Measurements from ENCODE around the gene MET.

The MET gene

GRCh38 chr7:116776610-116777289, 104.8 kb downstream of the MET start:
- DNase-seq (ENCODE audit: low read depth) = peak; percentile 96
- H3K4me3 ChIP-seq (ENCODE audit: low read length) = no peak overlapping the region
- TF ChIP-seq CTCF (IDR thresholded peaks at IDR 0.05; ENCODE audit: insufficient read depth, low read depth, low read length, missing control alignments) = no peak

- no peak for TF ChIP-seq CTCF (IDR thresholded peaks at IDR 0.05; ENCODE audit: insufficient read depth, low read depth, low read length, missing control alignments)
- no peak overlapping the region for H3K4me3 ChIP-seq (ENCODE audit: low read length)
- peak; percentile 44 for DNase-seq (ENCODE audit: low read depth)
These were observed 105.8 kb downstream of the MET start for GRCh38 chr7:116777651-116778281.

- DNase-seq (ENCODE audit: low read depth) = no peak
- no peak for TF ChIP-seq CTCF (IDR thresholded peaks at IDR 0.05; ENCODE audit: insufficient read depth, low read depth, low read length, missing control alignments)
These were observed 107.2 kb downstream of the MET start for GRCh38 chr7:116779216-116779615.

GRCh38 chr7:116779931-116780330, 107.9 kb downstream of the MET start:
- no peak for DNase-seq (ENCODE audit: low read depth)
- no peak for TF ChIP-seq CTCF (IDR thresholded peaks at IDR 0.05; ENCODE audit: insufficient read depth, low read depth, low read length, missing control alignments)
- no peak overlapping the region for H3K4me3 ChIP-seq (ENCODE audit: low read length)

More at GRCh38 chr7:116779216-116779615, 107.2 kb downstream of the MET start:
- H3K4me3 ChIP-seq (ENCODE audit: low read length) = no peak overlapping the region

- TF ChIP-seq CTCF (IDR thresholded peaks at IDR 0.05; ENCODE audit: insufficient read depth, low read depth, low read length, missing control alignments) = no peak
- DNase-seq (ENCODE audit: low read depth) = no peak
- H3K4me3 ChIP-seq (ENCODE audit: low read length) = no peak overlapping the region
These were observed 108.5 kb downstream of the MET start for GRCh38 chr7:116780521-116780920.

- peak; percentile 95 for DNase-seq (ENCODE audit: low read depth)
- no peak for TF ChIP-seq CTCF (IDR thresholded peaks at IDR 0.05; ENCODE audit: insufficient read depth, low read depth, low read length, missing control alignments)
These were observed 109.0 kb downstream of the MET start for GRCh38 chr7:116780966-116781365.

GRCh38 chr7:116781584-116781983, 109.6 kb downstream of the MET start:
- no peak overlapping the region for H3K4me3 ChIP-seq (ENCODE audit: low read length)
- no peak for TF ChIP-seq CTCF (IDR thresholded peaks at IDR 0.05; ENCODE audit: insufficient read depth, low read depth, low read length, missing control alignments)
- DNase-seq (ENCODE audit: low read depth) = no peak

More at GRCh38 chr7:116780966-116781365, 109.0 kb downstream of the MET start:
- H3K4me3 ChIP-seq (ENCODE audit: low read length) = no peak overlapping the region
